GM23248 (cell line): ENCODE measurements around the gene LGALS3BP.

Source experiments
- EZH2 ChIP-seq: fragments of 200-600 bp; sonication (generic); IDR thresholded peaks from 2 replicates; pipeline ENCODE4 v1.6.1; 2018; ENCODE audit warnings: antibody characterized with exemption, mild to moderate bottlenecking; ENCODE audit not compliant: insufficient read depth, poor library complexity, severe bottlenecking
- EZH2phosphoT487 ChIP-seq: fragments of 200-600 bp; sonication (generic); IDR thresholded peaks from 2 replicates; pipeline ENCODE4 v1.6.1; 2018; ENCODE audit warnings: antibody characterized with exemption, moderate library complexity, mild to moderate bottlenecking, low read depth; ENCODE audit not compliant: insufficient read depth

DNA sequence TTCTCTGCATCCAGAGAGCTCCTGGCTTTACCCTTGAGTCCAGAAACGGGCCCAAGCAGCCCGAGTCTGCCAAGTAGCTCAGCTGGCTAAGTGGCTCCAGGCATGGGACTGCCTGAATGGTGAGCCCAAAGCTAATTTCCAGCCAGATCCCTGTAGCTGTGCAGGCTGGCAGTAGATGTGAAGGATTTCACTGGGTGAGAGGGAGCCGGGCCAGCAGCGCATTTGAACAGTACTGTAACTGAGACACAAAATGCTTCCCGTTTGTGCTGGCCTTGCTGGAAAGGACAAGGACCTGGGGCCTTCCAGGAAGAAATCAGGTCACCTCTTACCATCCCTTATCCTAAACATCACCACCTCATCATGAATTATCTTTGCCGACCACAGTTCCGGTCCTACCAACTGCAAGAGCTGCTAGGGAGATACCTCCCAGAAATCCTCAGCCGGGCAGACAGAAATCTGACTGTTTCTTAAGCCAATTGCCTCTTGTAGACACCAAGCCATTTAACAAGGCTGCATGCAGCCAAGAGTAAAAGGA is 58.2 kb downstream of the LGALS3BP start:
- TF ChIP-seq EZH2 (no peak), EZH2phosphoT487 (no peak)
